ENCODE data around the gene SERPINI1.

SERPINI1 gene

DNA sequence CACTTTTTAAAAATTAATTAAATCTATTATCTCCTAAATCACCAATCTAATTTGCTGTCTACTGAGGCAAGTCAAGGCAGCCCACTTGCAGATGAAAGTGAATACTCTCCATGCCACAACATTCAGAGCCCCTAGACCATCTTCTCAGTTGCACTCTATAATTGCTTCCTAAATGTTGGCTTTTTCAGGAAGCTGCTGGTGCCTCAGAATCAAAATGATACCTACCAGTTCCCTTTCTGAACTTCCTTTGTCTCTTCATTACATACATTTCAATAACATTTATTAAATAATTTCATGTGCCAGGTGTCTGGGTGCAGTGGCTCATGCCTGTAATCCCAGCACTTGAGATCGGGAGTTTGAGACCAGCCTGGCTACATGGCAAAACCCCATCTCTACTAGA, 124.1 kb downstream of the SERPINI1 start:
- DNase-seq (ENCODE audit: low read depth) = no peak
- TF ChIP-seq, protein P1, sequence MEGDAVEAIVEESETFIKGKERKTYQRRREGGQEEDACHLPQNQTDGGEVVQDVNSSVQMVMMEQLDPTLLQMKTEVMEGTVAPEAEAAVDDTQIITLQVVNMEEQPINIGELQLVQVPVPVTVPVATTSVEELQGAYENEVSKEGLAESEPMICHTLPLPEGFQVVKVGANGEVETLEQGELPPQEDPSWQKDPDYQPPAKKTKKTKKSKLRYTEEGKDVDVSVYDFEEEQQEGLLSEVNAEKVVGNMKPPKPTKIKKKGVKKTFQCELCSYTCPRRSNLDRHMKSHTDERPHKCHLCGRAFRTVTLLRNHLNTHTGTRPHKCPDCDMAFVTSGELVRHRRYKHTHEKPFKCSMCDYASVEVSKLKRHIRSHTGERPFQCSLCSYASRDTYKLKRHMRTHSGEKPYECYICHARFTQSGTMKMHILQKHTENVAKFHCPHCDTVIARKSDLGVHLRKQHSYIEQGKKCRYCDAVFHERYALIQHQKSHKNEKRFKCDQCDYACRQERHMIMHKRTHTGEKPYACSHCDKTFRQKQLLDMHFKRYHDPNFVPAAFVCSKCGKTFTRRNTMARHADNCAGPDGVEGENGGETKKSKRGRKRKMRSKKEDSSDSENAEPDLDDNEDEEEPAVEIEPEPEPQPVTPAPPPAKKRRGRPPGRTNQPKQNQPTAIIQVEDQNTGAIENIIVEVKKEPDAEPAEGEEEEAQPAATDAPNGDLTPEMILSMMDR (IDR thresholded peaks at IDR 0.05; ENCODE audit: insufficient read depth, low read depth, low read length, missing control alignments) = no peak
- no peak overlapping the region for H3K4me3 ChIP-seq (ENCODE audit: low read depth, low read length)

DNA sequence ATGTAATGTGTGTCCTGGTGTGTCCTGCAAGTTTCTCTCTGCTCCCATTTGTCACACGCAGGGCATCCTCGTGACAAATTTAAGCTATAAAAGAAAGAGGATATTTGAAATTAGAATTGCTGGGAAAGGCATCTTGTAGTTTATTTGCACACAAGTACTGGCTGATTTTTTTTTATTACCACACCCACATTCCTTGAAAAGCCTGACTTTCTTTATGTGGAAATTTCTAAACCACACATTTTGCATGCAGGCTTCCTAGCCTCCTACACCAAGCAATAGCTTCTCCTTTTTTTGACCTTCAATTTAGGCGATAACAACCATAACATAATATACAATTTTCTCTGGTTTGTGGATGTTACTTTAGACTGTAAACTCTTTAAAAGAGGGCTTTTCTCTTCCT, 126.1 kb downstream of the SERPINI1 start:
- TF ChIP-seq, protein P1 (IDR thresholded peaks at IDR 0.05; ENCODE audit: insufficient read depth, low read depth, low read length, missing control alignments) = no peak
- no peak for DNase-seq (ENCODE audit: low read depth)
- no peak overlapping the region for H3K4me3 ChIP-seq (ENCODE audit: low read depth, low read length)

DNA sequence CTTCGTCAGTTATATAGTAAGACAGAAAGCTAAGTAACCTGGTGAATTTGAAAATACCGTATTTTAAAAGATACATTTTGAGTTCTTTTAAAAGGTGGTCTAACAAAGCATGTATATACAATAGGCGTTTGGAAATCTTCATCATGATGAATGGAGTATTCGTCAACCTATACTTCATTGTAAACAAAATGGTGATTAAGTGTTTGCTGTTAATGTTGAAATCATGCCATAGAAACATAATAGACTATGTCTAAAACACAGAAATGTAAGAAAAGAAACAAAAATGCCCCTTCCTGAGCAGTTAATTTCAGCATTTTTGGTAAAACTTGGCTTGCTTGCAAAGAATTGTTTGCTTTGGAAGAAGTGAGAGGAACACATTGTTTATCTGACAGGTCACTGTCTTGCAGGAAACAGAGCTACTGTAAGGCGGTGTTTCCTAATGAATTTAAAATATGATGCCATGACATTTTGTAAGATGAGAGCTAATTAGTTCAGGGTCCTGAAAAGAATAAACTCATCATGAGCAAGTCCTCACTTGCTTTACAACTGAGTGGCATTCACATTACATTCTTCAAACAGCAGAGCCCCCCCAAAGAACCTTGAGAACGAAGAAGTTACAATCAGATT, 126.7 kb downstream of the SERPINI1 start:
- DNase-seq (ENCODE audit: low read depth) = no peak
- TF ChIP-seq, protein P1 (IDR thresholded peaks at IDR 0.05; ENCODE audit: insufficient read depth, low read depth, low read length, missing control alignments) = no peak
- no peak overlapping the region for H3K4me3 ChIP-seq (ENCODE audit: low read depth, low read length)

DNA sequence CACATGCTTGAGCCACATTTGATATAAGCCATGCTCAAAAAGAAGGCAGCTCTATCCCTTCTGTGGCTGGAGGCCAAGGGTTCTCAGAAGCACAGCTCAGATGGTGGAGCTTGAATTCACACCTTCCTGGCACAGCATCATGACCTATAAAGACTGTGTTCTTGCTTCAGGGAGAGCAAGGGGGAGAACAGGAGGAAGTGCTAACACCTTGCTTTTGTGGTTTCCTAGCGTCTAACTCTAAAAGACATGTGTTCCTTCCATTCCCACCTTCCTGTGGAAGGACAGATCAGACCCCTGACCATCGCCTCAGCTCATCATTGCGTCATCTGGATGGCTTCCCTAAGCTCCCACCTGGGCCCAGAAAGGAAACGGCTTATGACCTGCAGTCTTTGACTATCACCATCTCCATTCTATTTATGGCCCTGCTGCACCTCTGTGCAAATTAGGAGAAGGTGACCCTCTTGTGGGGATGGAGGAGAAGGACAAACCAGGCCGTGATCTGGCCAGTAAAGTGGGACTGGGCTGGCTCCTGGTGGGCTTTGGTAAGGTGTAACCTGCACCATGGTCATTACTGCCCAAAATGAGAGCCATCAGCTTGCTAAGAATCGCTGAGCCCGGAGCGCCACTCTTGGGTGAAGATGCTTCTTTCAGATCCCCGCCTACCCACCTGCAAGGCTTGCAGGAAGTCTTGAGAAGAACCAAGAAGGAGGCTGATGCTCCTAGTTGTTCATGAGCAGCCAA, 128.5 kb downstream of the SERPINI1 start:
- no peak overlapping the region for H3K4me3 ChIP-seq (ENCODE audit: low read depth, low read length)
- DNase-seq (ENCODE audit: low read depth) = no peak
- TF ChIP-seq, protein P1 (IDR thresholded peaks at IDR 0.05; ENCODE audit: insufficient read depth, low read depth, low read length, missing control alignments) = no peak

DNA sequence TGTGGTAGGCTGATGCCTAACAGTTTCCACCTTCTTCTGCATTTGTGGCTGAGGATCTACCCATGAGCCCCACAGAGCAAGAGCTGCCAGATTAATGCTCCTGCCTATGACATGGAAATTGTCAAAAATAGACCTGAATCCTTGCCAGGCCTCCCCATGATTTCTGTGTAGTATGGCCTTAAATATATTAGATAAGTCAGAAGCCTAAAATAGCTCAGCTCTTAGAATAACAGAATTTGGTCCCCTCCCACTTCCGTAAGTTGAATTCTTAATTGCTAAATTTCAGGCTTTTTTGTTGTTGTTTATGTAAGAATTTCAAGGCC, 129.0 kb downstream of the SERPINI1 start:
- TF ChIP-seq, protein P1 (IDR thresholded peaks at IDR 0.05; ENCODE audit: insufficient read depth, low read depth, low read length, missing control alignments) = no peak
- DNase-seq (ENCODE audit: low read depth) = no peak
- no peak overlapping the region for H3K4me3 ChIP-seq (ENCODE audit: low read depth, low read length)

DNA sequence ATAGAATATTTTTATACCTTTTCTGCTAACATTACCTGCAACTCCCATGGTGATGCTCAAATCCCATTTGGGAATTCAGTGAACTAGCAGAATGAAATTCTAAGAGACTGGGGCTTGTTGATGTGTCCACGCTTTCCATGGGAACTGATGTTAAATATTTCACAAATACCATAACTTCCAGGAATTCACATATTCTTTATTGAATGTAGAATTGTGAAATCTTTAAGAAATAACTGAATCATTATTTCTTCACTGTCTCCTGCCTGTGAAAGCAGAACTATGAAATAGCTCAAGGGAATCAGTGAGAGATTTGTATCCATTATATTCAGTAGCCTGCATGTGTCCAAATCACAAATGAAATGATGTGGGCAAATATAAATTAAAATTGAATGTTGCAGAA, 130.8 kb downstream of the SERPINI1 start:
- H3K4me3 ChIP-seq (ENCODE audit: low read depth, low read length) = no peak overlapping the region
- no peak for DNase-seq (ENCODE audit: low read depth)
- TF ChIP-seq, protein P1 (IDR thresholded peaks at IDR 0.05; ENCODE audit: insufficient read depth, low read depth, low read length, missing control alignments) = no peak

DNA sequence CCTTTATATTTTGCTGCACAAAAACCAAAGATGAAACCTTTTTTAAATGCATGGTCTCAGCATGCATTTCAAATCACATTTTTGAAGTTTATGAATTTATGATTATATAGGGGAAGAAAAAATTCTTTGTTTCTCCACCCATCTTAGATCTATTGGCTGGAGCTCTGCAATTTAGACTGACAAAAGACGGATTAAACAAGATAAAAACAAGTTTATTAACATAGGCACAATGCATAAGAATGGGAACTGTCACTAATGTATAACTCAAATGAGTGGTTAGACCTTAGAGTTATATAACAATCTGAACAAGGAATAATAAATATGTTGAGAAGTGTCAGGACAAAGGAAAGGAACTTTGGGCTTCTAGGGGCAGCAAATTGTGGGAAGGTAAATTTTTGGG, 132.5 kb downstream of the SERPINI1 start:
- no peak for DNase-seq (ENCODE audit: low read depth)
- TF ChIP-seq, protein P1 (IDR thresholded peaks at IDR 0.05; ENCODE audit: insufficient read depth, low read depth, low read length, missing control alignments) = no peak
- H3K4me3 ChIP-seq (ENCODE audit: low read depth, low read length) = no peak overlapping the region

Measured in GM12865 (cell line).